GM21447 (cell line): Measurements from ENCODE around the gene MEIS2.

Experiments
- ATAC-seq: cut with Tn5 transposase; IDR thresholded peaks from one replicate; pipeline ENCODE4 v1.9.1; 2021; ENCODE audit not compliant: unreplicated experiment

Gene MEIS2

DNA sequence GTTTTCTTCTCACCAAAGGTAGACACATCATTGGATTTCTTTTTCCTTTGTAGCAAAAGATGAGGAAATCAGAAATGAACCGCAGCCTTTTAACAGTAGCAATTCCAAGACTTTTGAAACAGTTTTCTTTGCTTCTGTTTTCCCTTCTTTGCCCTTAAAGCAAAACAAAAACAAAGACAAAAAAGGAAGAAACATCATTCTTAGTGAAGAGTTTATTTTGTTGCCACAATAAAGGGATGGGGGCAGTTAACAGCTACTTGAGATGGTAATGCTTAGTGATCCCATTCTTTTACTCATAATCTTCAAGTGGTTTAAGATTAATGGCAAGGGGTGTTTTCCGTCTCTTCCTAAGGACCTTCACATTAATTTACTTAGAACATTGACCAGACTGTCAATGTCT, 218.8 kb downstream of the MEIS2 start:
- no peak for ATAC-seq

DNA sequence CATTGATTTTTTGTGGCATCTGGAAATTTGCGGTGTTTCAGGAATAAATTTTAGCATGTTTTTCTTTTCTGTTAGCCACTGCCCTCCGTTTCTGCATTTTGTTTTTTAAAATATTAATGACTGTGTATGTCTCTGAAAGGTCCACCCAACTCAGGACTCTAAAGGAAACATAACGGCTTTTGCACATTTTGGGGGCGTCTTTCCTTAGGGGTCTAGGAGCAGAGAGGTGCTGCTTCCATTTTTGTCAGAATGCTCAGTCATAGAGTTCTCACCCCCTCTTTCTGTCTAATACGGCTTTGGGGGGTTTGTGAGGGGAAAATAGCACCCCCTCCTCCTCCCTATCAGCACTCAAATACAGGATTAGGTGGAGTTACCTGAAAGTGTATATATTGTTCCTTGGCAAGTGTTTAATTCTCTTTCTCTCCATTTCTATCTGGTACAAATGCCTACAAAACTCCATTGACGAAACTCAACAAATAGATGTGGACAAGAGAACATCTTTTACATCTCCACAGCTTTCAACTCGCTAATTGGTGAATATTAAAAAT, 219.4 kb downstream of the MEIS2 start:
- ATAC-seq = no peak

DNA sequence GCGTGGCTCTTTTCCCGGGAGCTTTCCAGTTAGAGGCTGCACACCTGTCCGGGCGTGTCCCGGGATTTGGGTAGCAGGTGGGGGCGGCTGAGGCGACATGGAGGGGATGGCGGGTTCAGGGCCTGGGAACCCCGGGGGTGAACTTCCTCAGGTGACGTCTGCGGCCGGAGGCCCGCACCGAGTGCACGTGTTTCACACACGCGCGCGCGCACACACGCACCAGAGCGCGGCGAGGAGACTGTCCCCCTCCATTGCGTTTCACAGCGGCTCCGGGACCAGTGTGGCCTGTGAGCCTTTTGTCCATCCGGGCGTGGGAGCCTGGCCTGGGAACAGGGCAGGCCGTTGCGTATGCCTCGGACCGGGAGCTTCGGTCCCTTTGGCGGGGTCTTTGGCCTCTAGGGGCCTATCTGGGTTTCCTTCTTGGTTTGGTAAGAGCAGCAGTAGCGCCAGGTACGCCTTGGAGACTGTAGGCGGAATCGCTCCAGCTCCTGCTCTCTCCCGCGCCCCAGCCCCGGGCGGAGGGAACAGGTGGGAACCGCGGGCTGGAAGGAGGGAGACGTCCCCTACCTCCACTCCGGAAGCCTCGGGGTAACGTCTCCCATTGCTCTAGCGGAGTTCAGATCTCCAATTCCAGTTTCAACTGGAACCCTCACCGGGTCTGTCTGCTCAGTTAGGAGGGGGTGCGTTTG, 220.0 kb downstream of the MEIS2 start:
- no peak for ATAC-seq

DNA sequence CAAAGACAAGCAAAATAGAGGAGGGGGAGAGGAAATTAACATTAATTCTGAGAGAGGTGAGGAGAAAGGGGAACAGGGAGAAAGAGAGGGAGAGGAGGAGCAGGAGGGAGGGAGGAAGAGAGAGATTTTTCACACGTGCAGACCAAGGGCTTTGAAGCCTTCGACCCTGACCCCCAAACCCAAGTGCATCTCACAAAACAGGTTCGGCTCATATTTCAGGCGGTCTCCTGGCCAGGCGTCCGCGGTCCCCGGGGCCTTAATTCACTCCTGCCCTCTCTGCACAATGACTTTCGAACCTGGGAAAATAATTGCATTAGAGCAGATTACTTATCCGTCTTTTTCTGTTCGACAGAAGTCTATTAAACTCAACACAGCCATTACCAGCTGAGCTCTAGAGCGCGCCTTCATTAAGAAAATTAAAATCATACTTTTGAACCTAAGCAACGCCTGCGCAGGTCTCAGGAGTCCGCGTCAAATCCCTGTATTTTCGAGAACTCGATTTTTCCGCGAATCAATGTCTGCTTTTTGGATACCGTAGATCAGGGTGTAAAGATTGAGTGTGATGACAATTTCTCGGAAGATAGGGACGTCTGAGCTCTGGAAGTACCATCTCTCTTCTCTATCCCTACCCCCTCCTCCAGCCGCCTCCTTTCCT, 220.7 kb downstream of the MEIS2 start:
- ATAC-seq = no peak

DNA sequence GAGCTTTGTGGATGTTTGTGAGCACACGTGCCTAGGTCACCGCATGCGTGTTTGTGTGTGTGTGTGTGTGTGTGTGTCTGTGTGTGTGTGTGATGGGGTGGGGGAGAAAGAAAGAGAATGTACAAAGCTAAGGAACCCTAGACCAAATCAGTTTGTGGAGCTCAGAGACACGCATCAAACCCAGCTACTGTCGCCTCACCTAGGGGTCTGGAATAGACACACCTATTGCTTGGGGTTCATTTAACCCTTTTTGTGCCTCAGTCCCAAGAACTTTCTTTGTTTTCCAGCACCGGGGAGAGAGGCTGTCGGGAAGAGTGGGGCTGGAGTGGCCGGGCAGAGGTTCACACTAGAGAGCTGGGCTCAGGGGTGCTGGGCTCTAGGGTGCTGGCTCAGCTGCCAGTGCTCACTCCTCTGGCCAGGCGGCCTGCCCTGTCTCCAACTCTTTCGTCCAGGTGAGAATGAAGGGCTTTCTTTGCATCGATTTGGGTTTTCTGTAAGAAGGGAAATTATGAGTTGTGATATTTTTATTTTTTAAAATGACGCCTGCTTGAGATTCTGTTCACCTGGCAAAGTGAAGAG, 221.6 kb downstream of the MEIS2 start:
- ATAC-seq = no peak

DNA sequence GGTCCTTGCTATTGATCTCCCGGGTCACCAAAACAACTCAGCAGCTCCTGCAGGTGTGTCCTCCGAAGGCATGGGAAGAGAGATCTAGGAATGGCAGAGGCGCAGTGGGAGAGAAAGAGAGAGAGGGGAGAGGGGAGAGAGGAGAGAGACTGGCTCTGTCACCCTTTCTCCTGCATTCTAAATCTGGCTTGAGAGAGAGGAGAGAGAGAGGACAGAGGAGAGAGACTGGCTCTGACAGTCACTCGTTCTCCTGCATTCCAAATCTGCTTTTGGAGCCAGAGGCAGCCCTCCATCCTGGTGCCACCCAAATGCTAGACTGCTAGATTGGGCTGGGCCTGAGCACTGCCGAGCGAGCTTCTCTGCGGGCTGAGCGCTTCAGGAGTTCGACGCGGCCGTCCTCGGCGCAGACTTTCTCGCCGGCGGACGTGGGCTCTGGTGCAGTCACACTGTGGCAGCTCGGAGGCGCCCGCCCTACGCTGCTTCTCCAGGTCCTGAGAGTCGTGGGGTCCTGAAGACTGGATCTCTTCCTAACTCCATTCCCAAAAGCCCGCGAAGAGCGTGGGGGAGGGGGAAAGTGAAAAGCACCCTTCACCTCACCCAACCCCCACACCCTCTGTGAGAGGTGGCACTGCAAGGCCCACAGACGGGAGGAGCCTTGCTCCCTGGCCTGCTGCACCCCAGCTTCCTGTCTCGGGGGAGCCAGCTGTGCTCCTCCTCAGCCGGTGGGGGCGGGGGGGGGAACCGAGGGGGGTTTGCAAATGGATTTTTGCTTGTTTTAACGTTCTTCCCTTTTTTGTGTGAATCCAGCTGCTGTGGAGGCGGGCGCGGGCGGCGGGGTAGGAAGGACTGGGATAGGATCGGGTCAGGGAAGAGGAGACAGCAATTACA, 222.3 kb downstream of the MEIS2 start:
- no peak for ATAC-seq

DNA sequence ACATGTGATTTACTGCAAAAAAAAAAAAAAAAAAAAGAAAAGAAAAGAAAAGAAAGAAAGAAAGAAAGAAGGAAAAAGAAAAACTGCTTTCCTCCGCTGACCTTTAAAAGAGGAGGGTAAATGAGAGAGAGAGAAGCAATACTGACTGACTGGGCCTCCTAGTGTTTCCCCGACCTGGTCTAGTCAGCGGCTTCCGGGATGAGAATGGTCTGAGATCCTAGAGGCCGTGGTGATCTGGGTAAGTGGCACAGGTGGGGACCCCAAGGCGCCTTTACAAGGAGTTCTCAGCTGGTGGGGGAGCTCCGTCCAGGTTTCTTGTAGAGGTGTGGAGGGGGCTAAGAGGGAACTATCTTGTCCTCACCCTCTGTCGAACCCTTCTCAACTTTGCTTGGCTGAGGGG, 223.1 kb downstream of the MEIS2 start:
- ATAC-seq = no peak

DNA sequence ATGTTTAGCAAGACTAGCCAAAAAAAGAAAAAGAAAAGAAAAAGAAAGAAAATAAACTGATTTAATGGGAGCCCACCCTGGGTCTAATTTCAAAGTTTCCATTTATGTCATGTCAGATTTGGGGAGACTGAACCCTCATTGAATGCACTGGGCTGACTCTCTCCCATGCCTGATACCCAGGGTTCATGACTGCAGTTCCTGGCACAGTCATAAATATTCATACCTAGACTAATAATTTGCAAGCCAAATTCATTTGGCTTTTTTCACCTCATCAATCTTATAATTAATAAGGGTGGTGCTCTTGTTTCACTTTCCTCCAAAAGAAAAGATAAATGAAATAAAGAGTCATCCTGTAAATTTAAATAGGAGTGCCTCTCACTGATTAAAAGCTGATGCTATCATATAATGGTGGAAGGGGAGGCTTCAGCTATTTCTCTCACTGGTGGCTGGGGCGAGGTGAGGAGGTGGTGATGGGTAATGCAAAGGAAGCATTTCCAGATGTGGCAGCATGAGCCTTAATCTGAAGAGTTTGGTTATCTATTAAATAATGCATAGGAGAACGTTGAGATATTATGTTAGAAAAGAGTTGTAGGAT, 224.5 kb downstream of the MEIS2 start:
- no peak for ATAC-seq

DNA sequence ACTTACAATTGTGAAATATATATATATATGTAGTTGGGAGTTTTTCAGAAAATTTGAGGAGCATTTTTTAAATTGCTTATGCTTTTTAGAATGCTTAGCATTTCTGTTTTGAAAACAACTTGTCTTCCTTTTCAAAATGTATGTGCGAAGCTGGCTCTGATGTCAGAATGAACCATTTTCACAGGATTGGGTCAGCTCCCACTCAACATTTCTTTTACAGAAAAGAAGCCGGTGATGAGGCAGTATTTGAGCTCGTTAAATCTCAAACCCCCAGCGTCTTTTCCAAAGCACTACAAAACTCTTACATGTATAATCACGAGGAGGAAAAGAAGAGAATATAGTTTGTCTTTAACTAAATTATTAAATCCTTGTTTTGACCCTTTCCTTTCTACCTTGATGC, 225.4 kb downstream of the MEIS2 start:
- ATAC-seq = no peak

DNA sequence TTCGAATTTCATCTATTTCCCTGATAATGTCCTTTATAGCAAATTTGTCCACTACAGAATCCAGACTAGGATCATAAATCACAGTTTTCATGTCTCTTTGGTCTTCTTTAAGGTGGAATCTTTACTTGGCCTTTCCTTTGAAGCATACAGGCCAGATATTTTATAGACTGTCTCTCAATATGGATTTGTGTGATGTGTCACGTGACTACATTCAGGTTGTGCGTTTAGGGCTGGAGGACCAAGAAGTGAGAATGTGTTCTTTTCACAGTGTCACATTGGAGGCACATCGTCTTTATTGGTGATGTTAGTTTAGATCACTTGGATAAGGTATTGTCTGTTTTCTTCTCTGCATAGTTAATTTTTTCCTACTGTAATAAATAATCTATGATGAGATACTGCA, 232.9 kb downstream of the MEIS2 start:
- no peak for ATAC-seq

DNA sequence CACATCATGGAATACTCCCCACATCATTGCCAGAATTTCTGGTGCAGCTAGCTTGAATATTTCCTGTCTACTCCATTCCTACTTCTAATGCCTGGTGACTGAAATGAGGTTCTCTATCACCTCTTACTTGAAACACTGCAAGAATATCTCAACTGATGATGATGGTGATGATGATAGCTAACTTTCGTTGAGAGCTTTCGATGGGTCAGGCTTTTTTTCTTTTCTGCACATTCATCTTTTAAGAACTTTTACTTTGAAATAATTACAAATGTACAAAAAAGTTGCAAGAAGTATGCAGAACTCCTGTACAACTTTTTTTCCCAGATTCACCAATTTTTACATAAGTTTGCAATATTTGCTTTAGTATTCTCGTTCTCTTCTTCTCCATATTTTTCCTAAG, 233.5 kb downstream of the MEIS2 start:
- ATAC-seq = no peak

DNA sequence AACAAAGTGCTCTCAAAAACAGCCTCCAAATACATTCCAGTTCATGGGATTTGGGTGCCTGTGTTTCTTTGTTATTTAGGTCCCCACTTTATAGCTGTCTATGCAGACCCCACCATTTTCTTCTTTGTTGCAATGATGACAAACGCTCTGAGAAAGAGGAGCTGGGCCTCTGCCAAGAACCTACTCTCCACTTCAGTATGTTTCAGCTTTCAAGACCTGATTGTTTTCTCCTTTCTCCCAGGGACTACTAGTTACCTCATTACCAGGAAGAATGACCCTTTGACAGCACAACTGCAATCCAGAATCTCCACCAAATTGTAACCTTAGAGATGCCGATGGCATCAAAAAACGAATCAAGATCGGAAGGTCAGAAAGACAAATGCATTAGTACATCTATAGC, 236.8 kb downstream of the MEIS2 start:
- no peak for ATAC-seq

DNA sequence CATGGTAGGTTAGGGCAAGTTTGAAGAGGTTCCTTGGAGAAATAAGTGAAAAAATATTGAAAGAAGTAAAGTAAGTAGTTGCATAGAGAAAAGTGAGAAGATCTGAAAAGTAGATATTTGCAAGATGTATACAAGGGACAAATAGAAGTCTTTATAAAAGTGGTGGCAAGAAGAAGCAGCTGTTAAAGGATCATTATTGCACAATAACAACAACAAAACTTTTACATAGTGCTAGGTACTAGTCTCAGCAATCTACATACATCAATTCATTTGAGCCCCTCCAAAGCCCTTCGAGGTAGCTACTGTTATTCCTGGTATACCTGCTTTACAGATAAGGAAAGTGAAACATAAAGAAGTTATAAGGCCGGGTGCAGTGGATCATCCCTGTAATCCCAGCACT, 239.6 kb downstream of the MEIS2 start:
- ATAC-seq = no peak

DNA sequence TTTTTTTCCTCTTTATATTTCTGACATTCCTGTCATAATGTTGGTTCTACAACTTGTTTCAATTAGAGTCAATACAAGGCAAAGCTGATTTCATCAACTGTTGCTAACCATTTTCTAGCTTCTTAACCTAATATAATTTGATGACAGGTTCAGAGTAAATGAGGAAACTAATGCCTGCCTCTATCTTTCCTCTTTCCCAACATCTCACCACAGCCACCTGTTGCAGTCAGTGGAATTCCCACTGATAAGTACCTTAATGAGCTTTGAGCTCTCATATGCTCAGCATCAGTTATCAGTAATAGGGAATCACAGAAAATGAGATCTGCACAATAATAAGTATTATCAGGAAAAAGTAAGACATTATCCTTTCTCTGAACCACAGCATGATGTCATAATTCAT, 241.9 kb downstream of the MEIS2 start:
- ATAC-seq = no peak

DNA sequence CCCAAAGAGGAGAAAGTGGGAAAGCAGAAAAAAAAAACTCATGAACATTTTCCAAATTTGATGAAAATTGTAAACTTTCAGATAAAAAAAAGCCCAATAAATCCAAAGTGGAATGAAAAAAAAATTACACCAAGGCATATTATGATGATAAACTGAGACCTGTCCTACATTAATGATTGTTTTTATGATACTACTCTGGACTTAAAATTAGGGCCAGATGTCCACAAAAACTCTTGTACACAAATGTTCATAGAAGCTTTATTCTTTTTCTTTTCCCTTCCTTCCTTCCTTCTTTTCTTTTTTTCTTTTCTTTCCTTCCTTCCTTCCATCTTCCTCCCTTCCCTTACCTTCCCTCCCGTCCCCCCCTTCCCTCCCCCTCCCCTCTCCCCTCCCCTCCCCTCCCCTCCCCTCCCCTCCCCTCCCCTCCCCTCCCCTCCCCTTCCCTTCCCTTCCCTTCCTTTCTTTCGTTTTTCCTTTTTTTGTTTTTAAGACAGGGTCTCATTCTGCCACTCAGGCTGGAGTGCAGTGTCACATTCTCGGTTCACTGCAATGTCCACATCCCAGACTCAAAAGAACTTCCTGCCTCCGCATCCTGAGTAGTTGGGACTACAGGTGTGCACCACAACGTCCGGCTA, 243.9 kb downstream of the MEIS2 start:
- ATAC-seq = no peak

DNA sequence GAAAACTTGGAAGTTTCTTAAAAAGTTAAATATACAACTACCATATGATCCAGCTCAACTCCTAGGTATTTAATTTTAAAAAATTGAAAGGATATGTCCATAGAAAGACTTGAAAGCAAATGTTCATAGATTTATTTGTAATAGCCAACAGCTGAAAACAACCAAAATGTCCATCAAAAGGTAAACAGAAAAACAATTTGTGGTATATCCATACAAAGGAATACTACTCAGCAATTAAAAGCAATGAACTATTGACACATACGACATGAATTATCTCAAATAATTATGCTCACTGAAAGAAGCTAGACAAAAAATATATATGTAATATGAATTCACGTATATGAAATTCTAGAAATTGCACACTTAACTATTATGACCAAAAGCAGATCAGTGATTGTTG, 249.5 kb downstream of the MEIS2 start:
- ATAC-seq = no peak

DNA sequence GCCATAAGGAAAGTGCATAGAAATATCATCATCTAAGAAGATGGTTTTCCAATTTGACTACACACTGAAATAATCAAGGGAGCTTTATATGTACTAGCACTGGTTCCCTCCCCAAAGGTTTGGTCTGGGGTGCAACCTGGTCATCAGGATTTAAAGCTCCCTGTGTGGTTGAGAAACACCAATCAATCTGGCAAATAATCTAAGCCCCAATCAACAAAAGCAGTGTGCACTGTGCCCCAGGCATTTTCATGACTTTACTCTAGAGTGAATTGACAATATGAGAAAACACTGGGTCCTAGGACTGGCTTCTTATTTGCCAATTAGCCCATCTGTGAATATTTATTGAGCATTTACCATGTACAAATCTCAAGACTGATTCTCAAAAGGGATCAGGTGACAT, 255.1 kb downstream of the MEIS2 start:
- ATAC-seq = no peak

DNA sequence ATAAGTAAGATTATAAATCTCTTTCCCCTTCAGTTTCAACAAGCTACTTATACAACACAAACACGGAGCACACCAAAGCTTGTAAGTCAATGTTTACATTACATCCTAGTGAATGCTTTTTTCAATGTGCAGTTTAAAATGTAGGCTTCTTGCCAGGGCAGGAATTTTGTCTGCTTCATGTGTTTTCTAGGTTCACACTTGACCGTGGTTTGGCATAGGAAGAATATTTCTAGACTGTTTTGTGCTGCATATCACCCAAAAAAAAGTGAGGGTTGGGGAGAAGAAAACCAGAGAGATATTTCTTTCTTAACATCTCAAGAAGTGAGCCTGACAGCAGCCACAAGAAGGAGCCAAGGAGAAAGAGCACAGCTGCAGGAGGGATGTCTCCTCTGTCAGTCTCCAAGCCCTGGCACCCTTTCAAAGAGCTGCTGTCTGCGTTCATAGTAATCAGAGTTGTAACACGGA, 255.8 kb downstream of the MEIS2 start:
- ATAC-seq = no peak

DNA sequence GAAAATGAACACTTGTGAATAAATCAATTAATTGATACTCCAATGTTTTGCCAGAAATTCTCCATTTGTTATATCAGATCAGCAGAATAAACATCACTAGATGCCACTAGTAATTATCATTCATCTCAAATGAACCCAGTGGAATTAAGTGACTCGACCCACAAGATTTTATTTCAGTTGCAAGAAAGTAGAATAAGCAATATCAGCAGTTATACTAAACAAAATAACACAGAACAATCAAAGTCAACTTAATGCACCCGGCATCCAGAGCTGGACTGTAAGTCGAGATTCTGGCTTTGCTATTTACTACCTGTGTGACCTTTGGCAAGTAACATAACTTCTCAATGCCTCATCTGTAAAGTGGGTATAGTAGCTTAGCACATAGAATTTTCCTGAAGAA, 256.5 kb downstream of the MEIS2 start:
- no peak for ATAC-seq

DNA sequence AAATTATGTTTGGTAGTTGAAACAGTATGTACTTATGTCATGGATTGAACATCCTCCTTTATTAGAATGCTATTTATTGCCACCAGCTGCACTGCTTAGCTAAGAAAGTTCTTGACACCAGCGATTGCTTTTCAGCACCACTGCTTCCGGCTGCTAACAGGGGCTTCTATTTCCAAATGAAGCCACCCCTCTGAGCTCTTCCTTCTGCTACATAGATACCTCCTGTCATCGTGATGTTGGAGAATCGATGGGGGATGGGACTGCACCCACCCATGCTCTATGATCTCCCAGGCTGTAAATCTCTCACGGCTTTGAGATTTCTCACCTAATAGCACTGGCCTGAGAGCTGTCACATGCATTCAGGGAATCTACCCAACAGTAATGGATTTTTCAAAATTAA, 259.2 kb downstream of the MEIS2 start:
- no peak for ATAC-seq
